Measurements from ENCODE around the gene IL1RN.

The IL1RN gene

DNA sequence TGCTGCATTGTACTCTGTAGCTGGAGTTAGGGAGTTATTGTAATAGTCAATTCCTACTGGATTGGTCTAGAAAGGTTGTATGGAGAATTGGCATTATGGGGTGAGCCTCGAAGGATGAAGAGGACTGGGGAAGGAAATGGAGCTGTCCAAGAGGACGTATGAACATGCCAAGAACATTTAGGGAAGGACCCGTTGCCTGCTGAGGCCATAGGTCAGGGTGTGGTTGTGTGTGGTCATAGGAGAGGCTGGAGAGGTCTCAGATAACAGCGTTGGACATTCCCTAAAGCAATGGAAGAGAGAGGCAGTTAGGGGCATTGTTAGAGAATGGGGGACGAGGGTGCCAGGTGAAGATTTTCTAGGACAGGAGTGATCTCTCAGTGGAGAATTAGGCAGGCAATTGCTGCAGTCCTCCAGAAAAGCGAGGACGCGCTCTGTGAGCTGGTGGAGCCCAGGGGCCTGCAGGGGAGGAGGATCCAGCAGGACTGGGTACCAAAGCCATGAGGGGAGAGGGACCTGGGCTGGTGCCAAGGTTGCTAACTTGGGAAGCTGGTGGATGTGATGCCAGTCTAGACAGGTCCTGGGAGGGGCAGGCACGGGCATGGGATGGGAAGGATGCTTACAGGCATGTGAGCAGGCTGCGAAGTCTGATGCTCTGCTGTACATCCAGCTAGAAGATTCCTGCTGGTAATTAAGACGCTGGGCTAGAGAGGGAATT is 37.0 kb downstream of the IL1RN start:
- no peak for DNase-seq
- H3K36me3 ChIP-seq (ENCODE audit: control insufficient read depth, insufficient read depth, low read length): no peaks in the 10 kb centered on the region
- H3K27ac ChIP-seq (ENCODE audit: insufficient read depth, low read length, poor library complexity, severe bottlenecking): no peak overlapping the region
- no peaks in the 10 kb centered on the region for H3K9me3 ChIP-seq (ENCODE audit: control insufficient read depth, low read length)
- H3K27me3 ChIP-seq (replicated peaks; ENCODE audit: control insufficient read depth, insufficient read depth, low read length, poor library complexity, severe bottlenecking): no peaks in the 10 kb centered on the region
- peaks cover 37% of the 10 kb centered on the region for H3K4me1 ChIP-seq (ENCODE audit: control insufficient read depth, insufficient read depth, low read length, poor library complexity, severe bottlenecking)
- no peak overlapping the region for H3K4me3 ChIP-seq (ENCODE audit: insufficient read depth, low read depth, low read length, poor library complexity, severe bottlenecking)

DNA sequence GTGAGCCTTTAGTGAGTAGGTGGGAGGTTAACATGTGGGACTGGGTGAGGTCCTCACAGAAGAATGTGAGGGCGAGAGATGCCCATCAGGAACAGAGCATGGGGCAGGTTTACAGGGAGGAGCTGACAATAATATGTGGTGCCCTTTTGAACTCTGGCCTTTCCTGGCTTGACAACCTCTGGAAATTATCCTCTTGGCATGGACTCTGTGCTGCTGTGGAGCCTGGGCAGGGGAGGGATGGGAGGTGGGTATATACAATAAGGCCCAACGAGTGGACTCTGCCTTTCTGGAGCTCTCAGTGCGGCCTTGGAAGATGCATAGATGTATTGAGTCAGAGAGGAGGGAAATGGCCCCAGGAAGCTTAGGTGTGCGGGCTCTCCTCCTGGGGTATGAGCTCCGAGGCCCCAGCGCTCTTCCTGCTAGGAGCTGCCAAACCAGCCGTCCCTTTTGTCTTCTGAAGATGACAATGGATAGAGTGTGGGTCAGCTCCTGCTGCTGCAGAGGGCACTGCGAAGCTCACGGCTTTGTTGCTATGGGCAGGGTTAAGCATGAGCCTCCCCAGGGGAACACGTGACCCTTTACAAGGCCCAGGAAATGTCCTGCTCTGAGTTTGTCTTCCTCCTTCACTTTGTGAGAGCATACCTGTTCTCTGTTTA is 37.7 kb downstream of the IL1RN start:
- no peak overlapping the region for H3K4me3 ChIP-seq (ENCODE audit: insufficient read depth, low read depth, low read length, poor library complexity, severe bottlenecking)
- H3K27me3 ChIP-seq (replicated peaks; ENCODE audit: control insufficient read depth, insufficient read depth, low read length, poor library complexity, severe bottlenecking): no peaks in the 10 kb centered on the region
- no peak for DNase-seq
- H3K4me1 ChIP-seq (ENCODE audit: control insufficient read depth, insufficient read depth, low read length, poor library complexity, severe bottlenecking): peaks cover 44% of the 10 kb centered on the region
- H3K27ac ChIP-seq (ENCODE audit: insufficient read depth, low read length, poor library complexity, severe bottlenecking): no peak overlapping the region
- no peaks in the 10 kb centered on the region for H3K36me3 ChIP-seq (ENCODE audit: control insufficient read depth, insufficient read depth, low read length)
- H3K9me3 ChIP-seq (ENCODE audit: control insufficient read depth, low read length): no peaks in the 10 kb centered on the region

DNA sequence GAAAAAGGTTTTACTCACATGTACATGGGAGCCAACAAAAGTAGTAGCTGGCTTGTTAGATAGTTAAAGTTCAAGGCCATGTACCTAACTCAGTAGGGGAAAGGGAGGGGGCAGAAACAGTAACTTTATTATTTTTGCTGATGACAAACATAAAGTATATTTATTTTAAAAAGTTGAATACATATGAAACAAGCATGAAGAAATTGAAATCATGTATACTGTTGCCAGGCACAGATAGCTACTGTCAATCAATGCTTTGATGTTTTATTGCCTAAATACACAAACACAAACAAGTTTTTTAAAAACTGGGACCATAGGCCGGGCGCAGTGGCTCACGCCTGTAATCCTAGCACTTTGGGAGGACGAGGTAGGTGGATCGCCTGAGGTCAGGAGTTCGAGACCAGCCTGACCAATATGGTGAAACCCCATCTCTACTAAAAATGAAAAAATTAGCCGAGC is 38.8 kb downstream of the IL1RN start:
- DNase-seq: no peak
- Histone ChIP-seq H3K4me3 (ENCODE audit: insufficient read depth, low read depth, low read length, poor library complexity, severe bottlenecking) (no peak overlapping the region), H3K9me3 (ENCODE audit: control insufficient read depth, low read length) (no peaks in the 10 kb centered on the region), H3K27me3 (replicated peaks; ENCODE audit: control insufficient read depth, insufficient read depth, low read length, poor library complexity, severe bottlenecking) (no peaks in the 10 kb centered on the region), H3K36me3 (ENCODE audit: control insufficient read depth, insufficient read depth, low read length) (no peaks in the 10 kb centered on the region), H3K4me1 (ENCODE audit: control insufficient read depth, insufficient read depth, low read length, poor library complexity, severe bottlenecking) (peaks cover 48% of the 10 kb centered on the region), H3K27ac (ENCODE audit: insufficient read depth, low read length, poor library complexity, severe bottlenecking) (no peak overlapping the region)

DNA sequence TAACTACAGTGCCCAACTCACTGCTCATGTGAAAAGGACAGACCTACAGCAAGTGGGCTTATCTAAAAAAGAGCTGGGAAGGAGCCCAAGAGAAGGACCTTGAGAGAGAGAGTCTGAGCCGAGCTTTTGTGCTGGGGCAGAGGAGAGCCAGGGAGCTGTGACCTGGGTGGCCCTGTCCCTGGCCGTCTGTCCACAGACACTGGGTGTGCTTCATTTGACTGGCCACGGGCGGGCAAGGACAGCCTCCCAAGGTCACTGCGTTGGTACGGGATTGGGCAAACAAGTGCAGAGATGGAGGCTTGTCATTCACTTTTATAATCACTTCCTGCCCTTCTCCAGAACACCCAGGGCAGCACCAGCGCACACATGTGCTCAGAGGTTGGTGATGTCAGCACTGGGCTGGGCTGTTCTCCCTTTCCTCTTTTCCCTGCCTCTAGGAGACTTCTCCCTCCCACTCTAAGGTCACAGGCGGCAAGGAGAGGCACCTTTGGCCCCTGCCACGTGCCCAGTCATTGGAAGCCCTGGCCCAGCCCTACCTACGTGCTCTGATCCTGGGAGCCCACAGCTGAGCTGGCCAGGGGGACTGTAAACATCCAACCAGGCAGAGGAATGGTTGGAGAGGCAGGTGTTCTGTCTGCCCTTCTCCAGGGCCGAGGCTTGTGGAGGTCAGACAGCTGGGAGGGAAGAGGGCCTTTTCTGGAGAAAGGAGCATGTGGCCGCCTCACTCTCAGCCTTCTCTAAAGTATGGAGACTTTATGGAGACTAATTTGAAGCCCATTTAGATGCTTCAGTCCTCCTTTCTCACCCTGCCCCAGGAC is 39.9 kb downstream of the IL1RN start:
- DNase-seq: no peak
- peak overlapping the region; percentile 56 for H3K27ac ChIP-seq (ENCODE audit: insufficient read depth, low read length, poor library complexity, severe bottlenecking)
- H3K36me3 ChIP-seq (ENCODE audit: control insufficient read depth, insufficient read depth, low read length): no peaks in the 10 kb centered on the region

DNA sequence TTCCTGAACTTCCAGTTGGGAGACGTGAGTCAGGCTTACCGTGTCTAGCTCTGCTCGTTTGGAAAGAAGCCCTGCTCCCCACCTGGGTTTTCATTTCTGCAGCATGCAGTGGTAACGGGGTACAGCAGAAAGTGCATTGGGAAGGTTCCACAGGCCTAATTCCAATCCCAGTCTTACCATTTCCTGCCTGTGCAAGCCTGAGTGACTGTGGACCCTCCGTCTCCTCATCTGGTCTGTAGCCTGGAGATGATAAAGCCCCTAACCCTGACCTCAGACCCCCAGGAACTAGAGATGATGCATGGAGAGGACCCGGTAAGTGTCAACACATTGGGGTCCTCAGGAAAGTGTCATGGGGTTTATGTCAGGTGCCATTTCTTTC is 40.6 kb downstream of the IL1RN start:
- DNase-seq: no peak
- H3K27ac ChIP-seq (ENCODE audit: insufficient read depth, low read length, poor library complexity, severe bottlenecking): peak overlapping the region; percentile 56
- peaks cover 56% of the 10 kb centered on the region for H3K4me1 ChIP-seq (ENCODE audit: control insufficient read depth, insufficient read depth, low read length, poor library complexity, severe bottlenecking)

More for the DNA sequence above, 39.9 kb downstream of the IL1RN start:
- H3K9me3 ChIP-seq (ENCODE audit: control insufficient read depth, low read length): no peaks in the 10 kb centered on the region
- H3K27me3 ChIP-seq (replicated peaks; ENCODE audit: control insufficient read depth, insufficient read depth, low read length, poor library complexity, severe bottlenecking): no peaks in the 10 kb centered on the region
- H3K4me3 ChIP-seq (ENCODE audit: insufficient read depth, low read depth, low read length, poor library complexity, severe bottlenecking): peak overlapping the region; percentile 12
- H3K4me1 ChIP-seq (ENCODE audit: control insufficient read depth, insufficient read depth, low read length, poor library complexity, severe bottlenecking): peaks cover 55% of the 10 kb centered on the region

DNA sequence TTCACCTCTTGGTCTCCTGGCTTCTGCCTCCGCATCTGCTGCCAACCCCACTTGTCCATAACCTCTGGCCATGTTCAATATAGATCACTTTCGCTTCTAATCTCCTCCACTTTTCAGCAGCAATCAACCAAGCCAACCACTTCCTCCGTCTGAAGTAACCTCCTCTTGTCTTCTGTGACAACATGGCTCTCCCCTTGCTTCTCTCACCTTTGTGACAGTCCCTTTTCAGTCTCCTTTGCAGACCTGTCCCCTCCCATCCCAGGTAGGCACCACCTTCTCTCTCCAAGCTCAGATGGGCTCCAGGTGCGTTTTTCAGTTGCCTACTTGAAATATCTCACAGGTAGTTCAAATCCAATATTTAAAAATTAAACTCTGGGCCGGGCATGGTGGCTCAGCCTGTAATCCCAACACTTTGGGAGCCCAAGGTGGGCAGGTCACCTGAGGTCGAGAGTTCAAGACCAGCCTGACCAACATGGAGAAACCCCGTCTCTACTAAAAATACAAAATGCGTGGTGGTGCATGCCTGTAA is 41.7 kb downstream of the IL1RN start:
- DNase-seq: no peak
- H3K27ac ChIP-seq (ENCODE audit: insufficient read depth, low read length, poor library complexity, severe bottlenecking): peak overlapping the region; percentile 56

More for the DNA sequence above, 40.6 kb downstream of the IL1RN start:
- H3K27me3 ChIP-seq (replicated peaks; ENCODE audit: control insufficient read depth, insufficient read depth, low read length, poor library complexity, severe bottlenecking): no peaks in the 10 kb centered on the region
- H3K4me3 ChIP-seq (ENCODE audit: insufficient read depth, low read depth, low read length, poor library complexity, severe bottlenecking): peak overlapping the region; percentile 37
- H3K36me3 ChIP-seq (ENCODE audit: control insufficient read depth, insufficient read depth, low read length): no peaks in the 10 kb centered on the region
- no peaks in the 10 kb centered on the region for H3K9me3 ChIP-seq (ENCODE audit: control insufficient read depth, low read length)

DNA sequence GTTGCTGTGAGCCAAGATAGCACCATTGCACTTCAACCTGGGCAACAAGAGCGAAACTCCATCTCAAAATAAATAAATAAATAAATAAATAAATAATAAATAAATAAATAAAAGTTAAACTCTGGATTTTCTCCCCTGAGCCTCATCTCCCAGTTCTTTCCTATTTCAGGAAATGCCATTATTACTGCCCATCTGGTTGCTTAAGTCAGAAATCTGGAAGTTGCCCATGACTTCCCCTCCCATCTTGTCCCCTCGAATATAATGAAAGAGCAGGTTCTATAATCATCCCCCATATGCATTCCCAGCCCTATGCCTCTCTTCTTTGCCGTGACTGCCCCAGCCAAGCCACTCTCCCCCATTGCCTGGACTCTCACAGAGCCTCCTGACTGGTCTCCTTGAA is 42.2 kb downstream of the IL1RN start:
- no peak overlapping the region for H3K4me3 ChIP-seq (ENCODE audit: insufficient read depth, low read depth, low read length, poor library complexity, severe bottlenecking)
- H3K27me3 ChIP-seq (replicated peaks; ENCODE audit: control insufficient read depth, insufficient read depth, low read length, poor library complexity, severe bottlenecking): no peaks in the 10 kb centered on the region
- peaks cover 69% of the 10 kb centered on the region for H3K4me1 ChIP-seq (ENCODE audit: control insufficient read depth, insufficient read depth, low read length, poor library complexity, severe bottlenecking)
- no peaks in the 10 kb centered on the region for H3K36me3 ChIP-seq (ENCODE audit: control insufficient read depth, insufficient read depth, low read length)
- no peaks in the 10 kb centered on the region for H3K9me3 ChIP-seq (ENCODE audit: control insufficient read depth, low read length)
- DNase-seq: no peak
- no peak overlapping the region for H3K27ac ChIP-seq (ENCODE audit: insufficient read depth, low read length, poor library complexity, severe bottlenecking)

More for the DNA sequence above, 41.7 kb downstream of the IL1RN start:
- H3K36me3 ChIP-seq (ENCODE audit: control insufficient read depth, insufficient read depth, low read length): no peaks in the 10 kb centered on the region
- peak overlapping the region; percentile 37 for H3K4me3 ChIP-seq (ENCODE audit: insufficient read depth, low read depth, low read length, poor library complexity, severe bottlenecking)
- H3K9me3 ChIP-seq (ENCODE audit: control insufficient read depth, low read length): no peaks in the 10 kb centered on the region
- H3K27me3 ChIP-seq (replicated peaks; ENCODE audit: control insufficient read depth, insufficient read depth, low read length, poor library complexity, severe bottlenecking): no peaks in the 10 kb centered on the region
- peaks cover 64% of the 10 kb centered on the region for H3K4me1 ChIP-seq (ENCODE audit: control insufficient read depth, insufficient read depth, low read length, poor library complexity, severe bottlenecking)

DNA sequence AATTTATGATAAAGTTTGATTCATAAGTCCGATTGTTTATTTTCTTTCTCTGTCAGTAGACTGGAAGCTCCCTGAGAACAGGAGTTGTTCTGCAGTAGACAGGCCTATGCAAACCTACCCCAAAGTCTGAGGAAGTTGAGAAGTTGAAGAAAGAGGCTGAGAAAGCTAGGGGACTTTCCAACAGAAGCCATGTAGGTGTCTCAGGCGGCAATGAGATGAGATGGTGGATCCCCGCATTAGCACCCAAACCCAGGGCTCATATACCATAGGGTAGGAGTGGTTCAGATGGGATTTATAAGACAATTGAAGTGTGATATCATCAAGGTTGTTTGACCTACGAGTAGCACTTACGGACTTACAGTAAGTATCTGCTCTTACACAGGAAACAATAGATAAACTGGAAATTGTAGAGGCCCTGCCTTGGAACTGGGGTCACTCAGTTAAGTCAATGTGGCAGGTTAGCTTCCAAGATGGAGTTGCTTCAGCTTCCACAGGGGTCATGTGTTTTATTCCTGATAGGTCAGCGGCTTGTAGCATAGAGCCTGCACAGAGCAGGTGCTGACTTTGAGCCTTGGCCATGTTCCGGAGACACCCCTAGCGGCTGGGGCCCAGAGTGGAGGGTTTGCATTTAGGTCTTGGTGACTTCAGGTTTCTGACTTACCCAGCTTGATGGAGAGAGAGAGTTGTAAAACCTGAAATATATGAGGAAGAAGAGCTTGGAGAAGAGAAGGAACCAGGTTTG is 44.1 kb downstream of the IL1RN start:
- no peaks in the 10 kb centered on the region for H3K27me3 ChIP-seq (replicated peaks; ENCODE audit: control insufficient read depth, insufficient read depth, low read length, poor library complexity, severe bottlenecking)
- no peaks in the 10 kb centered on the region for H3K9me3 ChIP-seq (ENCODE audit: control insufficient read depth, low read length)
- DNase-seq: no peak
- H3K4me1 ChIP-seq (ENCODE audit: control insufficient read depth, insufficient read depth, low read length, poor library complexity, severe bottlenecking): peaks cover 83% of the 10 kb centered on the region
- no peaks in the 10 kb centered on the region for H3K36me3 ChIP-seq (ENCODE audit: control insufficient read depth, insufficient read depth, low read length)
- H3K27ac ChIP-seq (ENCODE audit: insufficient read depth, low read length, poor library complexity, severe bottlenecking): peak overlapping the region; percentile 18
- no peak overlapping the region for H3K4me3 ChIP-seq (ENCODE audit: insufficient read depth, low read depth, low read length, poor library complexity, severe bottlenecking)

DNA sequence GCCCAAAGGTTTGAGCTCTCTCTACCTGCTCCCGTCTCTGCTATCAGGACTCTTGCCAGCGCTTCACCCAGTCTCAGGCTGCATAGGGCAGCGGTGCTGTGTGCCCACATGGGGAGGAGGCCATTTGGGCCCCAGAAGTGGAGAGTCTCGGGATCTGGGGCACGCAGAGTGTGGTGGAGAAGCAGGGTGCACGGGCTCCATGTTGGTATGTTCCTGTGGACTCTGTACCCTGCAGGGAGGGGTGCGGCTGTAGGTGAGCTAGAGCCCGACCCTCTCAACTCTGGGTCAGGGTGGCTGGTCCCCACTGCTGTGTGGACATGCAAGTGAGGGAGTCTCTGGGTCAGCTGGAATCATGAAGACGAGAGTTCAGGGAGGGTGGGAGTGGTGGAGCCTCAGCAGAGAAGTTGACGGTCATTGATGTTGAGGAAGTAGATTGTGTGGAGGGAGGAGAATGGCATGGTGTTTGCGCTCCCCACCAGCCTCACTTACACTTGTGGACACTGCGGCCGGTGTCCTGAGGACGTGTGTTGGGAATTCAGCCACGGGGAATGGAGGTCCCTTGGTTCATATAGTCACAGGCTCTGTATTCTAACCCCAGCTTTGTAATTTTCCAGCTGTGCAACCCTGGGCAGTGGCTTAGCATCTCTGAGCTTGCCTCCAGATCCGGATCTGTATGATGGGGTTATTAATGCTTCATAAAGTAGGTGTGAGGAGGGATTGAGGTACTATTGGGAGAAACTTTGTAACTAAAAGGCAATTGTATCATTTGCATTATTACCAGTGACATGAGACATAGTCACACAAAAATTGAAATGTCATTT is 45.5 kb downstream of the IL1RN start:
- Histone ChIP-seq H3K4me1 (ENCODE audit: control insufficient read depth, insufficient read depth, low read length, poor library complexity, severe bottlenecking) (peaks cover 82% of the 10 kb centered on the region), H3K27me3 (replicated peaks; ENCODE audit: control insufficient read depth, insufficient read depth, low read length, poor library complexity, severe bottlenecking) (no peaks in the 10 kb centered on the region), H3K36me3 (ENCODE audit: control insufficient read depth, insufficient read depth, low read length) (peaks cover 7% of the 10 kb centered on the region), H3K27ac (ENCODE audit: insufficient read depth, low read length, poor library complexity, severe bottlenecking) (peak overlapping the region; percentile 85), H3K9me3 (ENCODE audit: control insufficient read depth, low read length) (no peaks in the 10 kb centered on the region), H3K4me3 (ENCODE audit: insufficient read depth, low read depth, low read length, poor library complexity, severe bottlenecking) (peak overlapping the region; percentile 58)
- no peak for DNase-seq

All from effector memory CD4-positive, alpha-beta T cell (primary cell).